MCF 10A (cell line): ENCODE results near the gene ARL4D. TPM values are rescaled to one million over a fixed set of nuclear protein-coding genes. Genes with fewer than 3 reads are reported as not detected.

Source experiments
- BruUV-seq: library from RNA; stranded (reverse); fragments of 400-500 nt; replicated peaks from 2 replicates; lab custom pipeline; 2021; lab: Mats Ljungman, UMichigan
- CTCF ChIA-PET: fragments of 300-600 bp; sonication (Branson Sonifier 250); formaldehyde crosslinking; extraction: SDS; loops from one replicate; lab custom pipeline; 2021; ENCODE audit warnings: antibody characterized with exemption, inconsistent platforms; lab: Yijun Ruan, JAX
- POLR2A ChIA-PET: fragments of 300-600, 350-650 bp; sonication (Branson Sonifier 250); formaldehyde crosslinking; extraction: SDS; loops from one replicate; lab custom pipeline; 2020; ENCODE audit warnings: antibody characterized with exemption, inconsistent platforms; lab: Yijun Ruan, JAX
- DNase-seq: peaks from one replicate; pipeline ENCODE4 v3.0.0-alpha.2; 2018; ENCODE audit not compliant: unreplicated experiment
- H3K27ac Mint-ChIP-seq: one replicate; pipeline ENCODE4 v1.8.0; 2022; ENCODE audit warnings: mild to moderate bottlenecking, low read depth, mixed read lengths; ENCODE audit not compliant: unreplicated experiment
- H3K27me3 Mint-ChIP-seq: one replicate; pipeline ENCODE4 v1.8.0; 2022; ENCODE audit warnings: mixed read lengths; ENCODE audit not compliant: insufficient read depth, unreplicated experiment
- H3K36me3 Mint-ChIP-seq: one replicate; pipeline ENCODE4 v1.8.0; 2022; ENCODE audit warnings: mild to moderate bottlenecking, moderate library complexity, mixed read lengths; ENCODE audit not compliant: insufficient read depth, unreplicated experiment
- H3K4me1 Mint-ChIP-seq: one replicate; pipeline ENCODE4 v1.8.0; 2022; ENCODE audit warnings: mixed read lengths; ENCODE audit not compliant: insufficient read depth, unreplicated experiment
- H3K4me3 Mint-ChIP-seq: one replicate; pipeline ENCODE4 v1.8.0; 2022; ENCODE audit warnings: mild to moderate bottlenecking, moderate library complexity, mixed read lengths; ENCODE audit not compliant: unreplicated experiment
- H3K9me3 Mint-ChIP-seq: one replicate; pipeline ENCODE4 v1.8.0; 2022; ENCODE audit warnings: mixed read lengths; ENCODE audit not compliant: unreplicated experiment
- intact Hi-C: fragments of 100-400 bp; cut with micrococcal nuclease; formaldehyde crosslinking; loops from 2 replicates; pipeline ENCODE4 v1.14.1; 2022
- total RNA-seq: library from RNA; stranded (reverse); gene quantifications from 2 replicates; pipeline ENCODE4 v1.2.3, GENCODE V29; 2022
- TF ChIP-seq, protein P1 (sequence below): fragments of 200-600 bp; IDR thresholded peaks from one replicate; pipeline ENCODE4 v1.8.0; 2022; ENCODE audit warnings: antibody characterized with exemption, mild to moderate bottlenecking; ENCODE audit not compliant: unreplicated experiment

ARL4D gene
- total RNA-seq, 1 experiment from 2014 or later: 33.5 TPM

DNA sequence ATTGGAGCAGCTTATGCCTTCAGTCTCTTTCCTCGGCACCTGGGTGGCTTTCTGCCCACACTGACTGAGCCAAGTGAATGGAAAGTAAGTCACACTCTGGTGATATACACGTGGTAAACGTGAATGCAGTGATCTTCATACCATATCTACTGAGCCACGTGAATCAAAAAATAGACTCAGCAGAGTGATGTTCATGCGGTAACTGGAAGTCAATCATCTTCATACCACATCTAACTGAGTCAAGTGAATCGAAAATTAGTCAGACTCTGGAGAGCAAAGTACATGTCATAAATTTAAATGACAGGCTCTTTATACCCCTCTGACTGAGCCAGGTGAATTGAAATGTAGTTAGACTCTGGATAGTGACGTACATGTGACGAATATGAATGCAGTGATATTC lies 47.1 kb upstream of the ARL4D start:
- Mint-ChIP-seq H3K4me1 (peaks cover 5% of the 10 kb centered on the region), H3K9me3 (no peaks in the 10 kb centered on the region), H3K4me3 (no peak overlapping the region), H3K27ac (no peak overlapping the region), H3K27me3 (no peaks in the 10 kb centered on the region), H3K36me3 (peaks cover 5% of the 10 kb centered on the region)
- intact Hi-C loops: no loop called here
- POLR2A ChIA-PET: interaction anchor here (0.6 to 1.6 kb wide), 4 partner anchors 9 to 16 kb away, joined by 3 to 6 read pairs (median 3); no protein-coding TSS in a partner anchor
- CTCF ChIA-PET: no interaction called here
- no TSS peak for BruUV-seq
- no peak for DNase-seq
- TF ChIP-seq, protein P1, sequence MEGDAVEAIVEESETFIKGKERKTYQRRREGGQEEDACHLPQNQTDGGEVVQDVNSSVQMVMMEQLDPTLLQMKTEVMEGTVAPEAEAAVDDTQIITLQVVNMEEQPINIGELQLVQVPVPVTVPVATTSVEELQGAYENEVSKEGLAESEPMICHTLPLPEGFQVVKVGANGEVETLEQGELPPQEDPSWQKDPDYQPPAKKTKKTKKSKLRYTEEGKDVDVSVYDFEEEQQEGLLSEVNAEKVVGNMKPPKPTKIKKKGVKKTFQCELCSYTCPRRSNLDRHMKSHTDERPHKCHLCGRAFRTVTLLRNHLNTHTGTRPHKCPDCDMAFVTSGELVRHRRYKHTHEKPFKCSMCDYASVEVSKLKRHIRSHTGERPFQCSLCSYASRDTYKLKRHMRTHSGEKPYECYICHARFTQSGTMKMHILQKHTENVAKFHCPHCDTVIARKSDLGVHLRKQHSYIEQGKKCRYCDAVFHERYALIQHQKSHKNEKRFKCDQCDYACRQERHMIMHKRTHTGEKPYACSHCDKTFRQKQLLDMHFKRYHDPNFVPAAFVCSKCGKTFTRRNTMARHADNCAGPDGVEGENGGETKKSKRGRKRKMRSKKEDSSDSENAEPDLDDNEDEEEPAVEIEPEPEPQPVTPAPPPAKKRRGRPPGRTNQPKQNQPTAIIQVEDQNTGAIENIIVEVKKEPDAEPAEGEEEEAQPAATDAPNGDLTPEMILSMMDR: no peak

DNA sequence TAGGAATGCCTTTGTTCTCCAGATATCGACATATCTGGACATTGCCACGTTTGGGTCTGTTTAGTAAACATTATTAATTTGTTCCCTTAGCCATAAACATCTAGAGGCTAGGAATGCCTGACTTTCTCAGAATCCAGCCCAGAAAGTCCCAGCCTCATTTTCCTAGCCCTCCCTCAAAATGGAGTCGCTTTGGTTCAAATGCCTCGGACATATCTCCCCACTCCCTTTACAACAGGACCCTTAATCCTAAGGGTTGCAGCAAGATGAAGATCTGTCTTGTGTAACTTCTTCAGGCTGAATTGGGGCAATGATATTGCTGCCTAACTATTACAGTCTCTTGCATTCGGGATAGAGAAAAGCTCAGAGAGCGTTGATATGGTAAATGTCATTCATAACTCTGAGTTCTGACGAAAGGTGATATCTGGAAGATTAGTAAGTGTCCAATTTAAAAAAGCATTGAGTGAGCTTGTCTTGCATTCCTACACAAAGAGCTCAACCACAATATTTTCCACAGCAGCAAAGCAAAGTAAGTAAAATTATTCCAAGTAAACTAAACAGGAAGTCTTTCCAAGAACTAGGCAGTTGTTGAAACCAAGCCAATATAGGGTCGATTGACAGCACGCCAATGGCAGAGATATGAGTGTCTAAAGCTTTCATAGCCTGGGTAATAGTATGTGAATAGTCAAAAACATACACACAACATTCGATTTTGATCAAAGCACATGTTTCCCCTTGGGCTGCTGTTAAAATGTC lies 46.0 kb upstream of the ARL4D start:
- TF ChIP-seq, protein P1: no peak
- Mint-ChIP-seq H3K4me3 (no peak overlapping the region), H3K9me3 (no peaks in the 10 kb centered on the region), H3K4me1 (peaks cover 12% of the 10 kb centered on the region), H3K27ac (no peak overlapping the region), H3K27me3 (no peaks in the 10 kb centered on the region), H3K36me3 (peaks cover 5% of the 10 kb centered on the region)
- no peak for DNase-seq
- ChIA-PET CTCF (interaction anchor here (2.7 kb wide), 1 partner anchor 13 kb away, joined by 9 read pairs; no protein-coding TSS in a partner anchor), POLR2A (interaction anchor here (1.1 to 1.5 kb wide), 2 partner anchors 9 to 13 kb away, joined by 3 read pairs; no protein-coding TSS in a partner anchor)
- intact Hi-C loops: no loop called here
- no TSS peak for BruUV-seq

DNA sequence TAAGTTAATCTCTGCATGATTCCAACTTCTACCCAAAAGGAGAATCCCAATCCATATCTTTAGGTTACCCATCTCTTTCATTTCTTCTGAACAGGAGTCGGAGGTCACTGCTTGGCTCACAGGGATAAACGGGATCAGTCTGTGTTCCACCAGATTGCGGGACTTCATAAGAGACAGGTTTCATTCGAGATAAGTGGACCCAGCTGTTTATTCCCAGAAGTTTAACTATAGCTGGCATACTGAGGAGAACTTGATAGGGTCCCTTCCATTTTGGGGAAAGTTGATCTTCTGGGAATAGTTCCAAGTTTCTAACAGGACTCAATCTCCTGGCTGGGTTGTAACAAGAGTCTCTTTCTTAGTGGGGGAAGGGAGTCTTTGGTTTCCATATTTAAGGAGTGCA lies 45.4 kb upstream of the ARL4D start:
- intact Hi-C loops: no loop called here
- no peaks in the 10 kb centered on the region for H3K27me3 Mint-ChIP-seq
- H3K4me3 Mint-ChIP-seq: no peak overlapping the region
- TF ChIP-seq, protein P1: no peak
- H3K27ac Mint-ChIP-seq: no peak overlapping the region
- H3K4me1 Mint-ChIP-seq: peaks cover 16% of the 10 kb centered on the region
- H3K9me3 Mint-ChIP-seq: no peaks in the 10 kb centered on the region
- ChIA-PET CTCF (interaction anchor here (1.2 to 2.7 kb wide), 2 partner anchors 14 to 41 kb away, joined by 3 to 9 read pairs; no protein-coding TSS in a partner anchor), POLR2A (interaction anchor here (1.0 kb wide), 1 partner anchor 15 kb away, joined by 3 read pairs; no protein-coding TSS in a partner anchor)
- BruUV-seq: no TSS peak
- no peak for DNase-seq
- H3K36me3 Mint-ChIP-seq: peaks cover 5% of the 10 kb centered on the region

DNA sequence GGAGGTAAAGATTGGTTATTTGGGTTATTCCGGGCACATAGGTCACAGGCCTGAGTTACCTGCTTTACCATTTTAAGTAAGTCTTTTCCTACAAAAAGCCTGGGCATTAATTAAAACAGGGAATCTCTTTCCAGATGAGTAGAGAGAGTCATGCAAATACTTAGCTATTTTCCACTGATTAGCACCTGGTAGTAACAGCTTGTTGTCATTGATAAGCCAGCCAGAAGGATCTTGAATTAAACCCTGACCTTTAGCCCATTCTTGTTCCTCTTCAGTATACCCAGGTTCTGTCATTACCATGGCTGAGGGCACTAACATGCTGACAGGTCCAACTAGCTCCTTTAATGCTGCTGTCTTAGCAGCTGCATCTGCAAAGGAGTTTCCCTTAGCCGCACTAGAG lies 44.4 kb upstream of the ARL4D start:
- Mint-ChIP-seq H3K9me3 (no peaks in the 10 kb centered on the region), H3K4me3 (no peak overlapping the region), H3K36me3 (peaks cover 3% of the 10 kb centered on the region), H3K27ac (no peak overlapping the region), H3K27me3 (no peaks in the 10 kb centered on the region), H3K4me1 (peaks cover 16% of the 10 kb centered on the region)
- TF ChIP-seq, protein P1: no peak
- intact Hi-C loops: no loop called here
- no TSS peak for BruUV-seq
- no peak for DNase-seq
- ChIA-PET POLR2A (interaction anchor here (1.0 kb wide), 1 partner anchor 14 kb away, joined by 3 read pairs; no protein-coding TSS in a partner anchor), CTCF (interaction anchor here (0.7 to 2.7 kb wide), 3 partner anchors 11 to 41 kb away, joined by 3 to 9 read pairs (median 3); no protein-coding TSS in a partner anchor)
